Measurements from ENCODE around the gene NOG.

The NOG gene

GRCh38 chr17:56587298-56587697 lies 6.2 kb upstream of the NOG start:
- no peak for DNase-seq (ENCODE audit: extremely low read depth, low read depth)
- TF ChIP-seq CTCF (IDR thresholded peaks at IDR 0.05; ENCODE audit: low read depth, low read length), result no peak

- DNase-seq (ENCODE audit: extremely low read depth, low read depth), result no peak
Measured at GRCh38 chr17:56592487-56593085, 913 bp upstream of the NOG start.

GRCh38 chr17:56593086-56593645 lies 333 bp upstream of the NOG start:
- TF ChIP-seq CTCF (IDR thresholded peaks at IDR 0.05; ENCODE audit: low read depth, low read length), result no peak
- no peak for DNase-seq (ENCODE audit: extremely low read depth, low read depth)

More at GRCh38 chr17:56592487-56593085, 913 bp upstream of the NOG start:
- TF ChIP-seq CTCF (IDR thresholded peaks at IDR 0.05; ENCODE audit: low read depth, low read length), result peak; percentile 48

GRCh38 chr17:56594320-56595107 lies 1.0 kb downstream of the NOG start:
- no peak for DNase-seq (ENCODE audit: extremely low read depth, low read depth)
- TF ChIP-seq CTCF (IDR thresholded peaks at IDR 0.05; ENCODE audit: low read depth, low read length), result no peak; the same call in none of the 2 replicates

GRCh38 chr17:56595108-56595418 lies 1.6 kb downstream of the NOG start:
- no peak for DNase-seq (ENCODE audit: extremely low read depth, low read depth)
- no peak for TF ChIP-seq CTCF (IDR thresholded peaks at IDR 0.05; ENCODE audit: low read depth, low read length)

GRCh38 chr17:56595831-56596690 lies 2.6 kb downstream of the NOG start:
- no peak for TF ChIP-seq CTCF (IDR thresholded peaks at IDR 0.05; ENCODE audit: low read depth, low read length)
- no peak for DNase-seq (ENCODE audit: extremely low read depth, low read depth)
